Measurements from ENCODE around the gene CCL8.

The CCL8 gene

DNA sequence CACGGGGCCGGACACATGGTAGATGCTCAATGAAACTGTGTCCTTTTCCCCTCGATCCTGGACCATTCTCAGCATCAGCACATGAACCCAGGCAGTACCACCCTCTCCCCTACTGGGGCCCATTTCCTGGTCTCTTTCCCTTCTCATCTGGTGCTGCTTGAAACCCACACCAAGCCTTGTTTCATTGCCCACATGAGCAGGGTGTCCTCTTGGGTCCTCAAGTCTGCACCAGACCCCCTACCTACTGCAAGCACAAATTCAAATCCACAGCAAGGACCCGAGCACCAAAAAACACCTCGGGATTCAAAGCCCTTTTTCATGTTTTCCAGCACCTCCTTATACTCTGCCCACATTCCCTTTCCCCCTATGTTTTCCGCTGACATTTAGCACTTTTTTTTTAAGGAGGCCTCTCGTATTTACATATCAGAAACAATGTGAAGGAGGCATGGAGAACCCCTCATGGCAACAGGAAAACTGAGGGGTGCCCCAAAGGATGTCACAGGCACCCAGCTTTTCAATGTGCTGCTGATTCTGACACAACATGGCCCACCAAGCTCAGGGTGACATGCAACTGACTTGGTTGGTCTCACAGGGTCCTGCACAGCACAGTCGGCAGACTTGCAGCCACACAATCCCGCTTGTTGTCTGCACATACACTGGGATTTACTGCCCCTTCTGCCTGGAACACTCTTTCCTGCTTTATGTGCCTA, 48.4 kb downstream of the CCL8 start:
- no peak for DNase-seq (ENCODE audit: low read depth in 3 of 3)

- DNase-seq (ENCODE audit: low read depth in 3 of 3), result no peak
Measured at GRCh38 chr17:34368196-34368945, 49.1 kb downstream of the CCL8 start.

DNA sequence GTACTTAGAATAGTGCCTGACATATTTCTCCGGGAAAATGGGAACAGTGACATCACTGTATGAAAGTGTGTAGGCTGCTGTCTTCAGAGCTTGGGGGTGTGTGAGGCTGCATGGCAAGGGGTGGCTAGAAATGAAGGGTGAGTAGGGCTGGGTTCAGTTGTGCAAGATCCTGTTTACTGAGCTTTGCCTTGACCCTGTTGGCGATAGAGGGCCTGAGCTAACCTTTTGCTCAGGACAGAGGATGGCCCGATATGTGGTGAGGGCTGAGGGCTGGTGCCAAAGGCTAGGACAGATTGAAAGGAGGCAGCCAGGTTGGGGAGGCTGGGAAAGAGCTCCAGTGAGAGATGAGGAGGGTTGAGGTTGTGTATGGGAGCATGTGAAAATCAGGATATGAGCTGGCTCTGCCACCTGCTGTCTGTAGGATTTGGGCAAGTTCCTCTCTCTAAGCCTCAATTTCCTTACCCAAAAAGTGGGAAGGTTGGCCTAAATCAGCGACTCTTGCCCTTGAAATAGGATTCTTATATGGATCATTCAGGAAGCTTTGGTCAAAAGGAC, 49.8 kb downstream of the CCL8 start:
- DNase-seq (ENCODE audit: low read depth in 3 of 3), result no peak

GRCh38 chr17:34369571-34369970, 50.3 kb downstream of the CCL8 start:
- no peak for DNase-seq (ENCODE audit: low read depth in 3 of 3)

DNA sequence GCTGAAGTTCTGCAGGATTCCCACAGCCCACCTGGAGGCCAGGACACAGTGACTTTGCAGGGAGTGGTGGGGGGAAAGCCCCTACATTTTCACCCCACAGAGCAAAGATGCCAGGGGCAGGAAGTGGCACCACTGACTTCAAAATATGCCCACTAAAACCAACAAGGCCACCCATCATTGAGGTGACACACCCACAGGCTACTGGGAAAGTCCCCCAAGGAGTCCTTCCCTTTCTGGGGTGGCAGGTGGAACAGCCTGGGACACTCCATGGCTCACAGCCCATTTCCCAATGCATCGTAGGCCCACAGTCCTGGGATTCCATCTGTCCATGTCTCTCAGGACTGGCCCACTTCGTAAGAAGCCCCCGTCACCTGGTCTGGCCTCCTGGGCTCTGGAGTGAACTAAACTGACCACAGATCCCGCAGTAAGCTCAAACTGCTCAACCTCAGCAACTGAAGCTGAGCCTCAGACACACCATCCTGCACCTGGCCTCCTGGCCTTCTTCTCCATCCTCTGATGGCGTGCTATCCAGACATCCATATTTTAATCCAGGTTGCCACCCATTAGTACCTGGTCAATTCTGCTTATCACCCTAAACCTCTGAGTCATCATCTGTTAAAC, 51.3 kb downstream of the CCL8 start:
- DNase-seq (ENCODE audit: low read depth in 3 of 3), result no peak

GRCh38 chr17:34370997-34371395, 51.8 kb downstream of the CCL8 start:
- no peak for DNase-seq (ENCODE audit: low read depth in 3 of 3)
